Suprapubic skin (tissue), 4 donors: Measurements from ENCODE around the gene SNRNP40. TPM values are rescaled to one million over a fixed set of nuclear protein-coding genes. Genes with fewer than 3 reads are reported as not detected.

Source experiments
- DNase-seq, 2 donors: peaks; one replicate each; pipeline ENCODE4 v3.0.0-alpha.2; 2019; ENCODE audit warnings: low spot score in 2 of 2
- H3K27ac ChIP-seq: fragments of 200-600 bp; sonication (generic); one replicate; pipeline ENCODE4 v1.5.1; 2019
- H3K27me3 ChIP-seq: fragments of 200-600 bp; sonication (generic); one replicate; pipeline ENCODE4 v1.5.1; 2019
- H3K36me3 ChIP-seq: fragments of 200-600 bp; sonication (generic); one replicate; pipeline ENCODE4 v1.5.1; 2019
- H3K4me1 ChIP-seq: fragments of 200-600 bp; sonication (generic); one replicate; pipeline ENCODE4 v1.5.1; 2019
- H3K4me3 ChIP-seq: fragments of 200-600 bp; sonication (generic); one replicate; pipeline ENCODE4 v1.5.1; 2019; ENCODE audit warnings: mild to moderate bottlenecking
- H3K9me3 ChIP-seq: fragments of 200-600 bp; sonication (generic); one replicate; pipeline ENCODE4 v1.5.1; 2019
- CTCF ChIP-seq, 2 donors: fragments of 200-600 bp in 1 of 2; fragments of 450-650 bp in 1 of 2; sonication (generic) in 1 of 2; IDR thresholded peaks; one replicate each; pipeline ENCODE4 v1.5.1; 2016 to 2019; ENCODE audit warnings: antibody characterized with exemption in 2 of 2, mild to moderate bottlenecking in 1 of 2, moderate library complexity in 1 of 2
- EP300 ChIP-seq: sonication (generic); formaldehyde crosslinking; IDR thresholded peaks from one replicate; pipeline ENCODE4 v1.6.1; 2017; ENCODE audit warnings: antibody characterized with exemption
- POLR2A ChIP-seq, 2 donors: fragments of 450-650 bp; IDR thresholded peaks; one replicate each; pipeline ENCODE4 v1.6.1; 2017; ENCODE audit warnings: antibody characterized with exemption in 2 of 2, mild to moderate bottlenecking in 2 of 2, moderate library complexity in 2 of 2
- POLR2AphosphoS5 ChIP-seq, 3 donors: sonication (generic); formaldehyde crosslinking; IDR thresholded peaks; one replicate each; pipeline ENCODE4 v1.6.1; 2017; ENCODE audit warnings: antibody characterized with exemption in 3 of 3
- WGBS: methylation state at CpG from one replicate; pipeline ENCODE4 v1.1.5; 2018; 5-methylcytosine and 5-hydroxymethylcytosine counted together
- total RNA-seq, 4 donors: library from RNA; depleted of rRNA; stranded (reverse); fragments of >200 nt; gene quantifications; one replicate each; pipeline ENCODE4 v1.1.0, GENCODE V29; 2016

The SNRNP40 gene
- total RNA-seq, 4 donors from 2014 or later: 39.3 to 70.3 (median 56.0) TPM

GRCh38 chr1:31238986-31239613, 57.5 kb downstream of the SNRNP40 start:
- H3K27ac ChIP-seq: no peak overlapping the region
- no peak for DNase-seq
- H3K36me3 ChIP-seq: no peaks in the 10 kb centered on the region
- no peaks in the 10 kb centered on the region for H3K9me3 ChIP-seq
- H3K4me3 ChIP-seq: peak overlapping the region; percentile 48
- peaks cover 15% of the 10 kb centered on the region for H3K4me1 ChIP-seq
- TF ChIP-seq POLR2A (IDR thresholded peaks at IDR 0.05) (no peak), EP300 (no peak), POLR2AphosphoS5 (IDR thresholded peaks at IDR 0.05) (no peak), CTCF (IDR thresholded peaks at IDR 0.05) (no peak)
- peaks cover 62% of the 10 kb centered on the region for H3K27me3 ChIP-seq
- 2% methylated on average over 25 of the region's 56 CpGs for WGBS

GRCh38 chr1:31238612-31238985, 58.0 kb downstream of the SNRNP40 start:
- H3K27me3 ChIP-seq: peaks cover 62% of the 10 kb centered on the region

GRCh38 chr1:31234870-31235269, 61.7 kb downstream of the SNRNP40 start:
- Histone ChIP-seq H3K4me1 (peaks cover 12% of the 10 kb centered on the region), H3K4me3 (no peak overlapping the region), H3K27me3 (peaks cover 47% of the 10 kb centered on the region), H3K9me3 (no peaks in the 10 kb centered on the region), H3K27ac (no peak overlapping the region), H3K36me3 (no peaks in the 10 kb centered on the region)
- no peak for TF ChIP-seq POLR2A (IDR thresholded peaks at IDR 0.05)
- TF ChIP-seq CTCF (IDR thresholded peaks at IDR 0.05): no peak
- no peak for TF ChIP-seq POLR2AphosphoS5 (IDR thresholded peaks at IDR 0.05)
- TF ChIP-seq EP300: no peak
- no peak for DNase-seq
- 54% methylated on average over 4 of the region's 4 CpGs for WGBS

More at GRCh38 chr1:31238612-31238985, 58.0 kb downstream of the SNRNP40 start:
- WGBS: 31% methylated on average over 4 of the region's 4 CpGs
- H3K36me3 ChIP-seq: no peaks in the 10 kb centered on the region
- H3K27ac ChIP-seq: no peak overlapping the region
- TF ChIP-seq CTCF (IDR thresholded peaks at IDR 0.05) (no peak), POLR2AphosphoS5 (IDR thresholded peaks at IDR 0.05) (no peak), EP300 (no peak), POLR2A (IDR thresholded peaks at IDR 0.05) (no peak)
- no peak overlapping the region for H3K4me3 ChIP-seq
- DNase-seq: no peak
- H3K4me1 ChIP-seq: peaks cover 15% of the 10 kb centered on the region
- H3K9me3 ChIP-seq: no peaks in the 10 kb centered on the region

- WGBS: 80% methylated on average over 12 of the region's 12 CpGs
- no peaks in the 10 kb centered on the region for H3K9me3 ChIP-seq
- no peak for DNase-seq
- no peak overlapping the region for H3K4me3 ChIP-seq
- H3K27me3 ChIP-seq: peaks cover 40% of the 10 kb centered on the region
- no peak for TF ChIP-seq POLR2AphosphoS5 (IDR thresholded peaks at IDR 0.05)
- no peak for TF ChIP-seq CTCF (IDR thresholded peaks at IDR 0.05)
- no peak for TF ChIP-seq POLR2A (IDR thresholded peaks at IDR 0.05)
- TF ChIP-seq EP300: no peak
- peaks cover 6% of the 10 kb centered on the region for H3K4me1 ChIP-seq
- H3K27ac ChIP-seq: no peak overlapping the region
- no peaks in the 10 kb centered on the region for H3K36me3 ChIP-seq
Observed at GRCh38 chr1:31234123-31234708, 62.4 kb downstream of the SNRNP40 start.

- TF ChIP-seq CTCF (IDR thresholded peaks at IDR 0.05) (no peak), EP300 (no peak), POLR2A (IDR thresholded peaks at IDR 0.05) (no peak), POLR2AphosphoS5 (IDR thresholded peaks at IDR 0.05) (no peak)
- no peaks in the 10 kb centered on the region for H3K4me1 ChIP-seq
- no peak overlapping the region for H3K27ac ChIP-seq
- H3K36me3 ChIP-seq: no peaks in the 10 kb centered on the region
- H3K27me3 ChIP-seq: peaks cover 25% of the 10 kb centered on the region
- WGBS: 96% methylated on average over 2 of the region's 2 CpGs
- DNase-seq: no peak
- no peaks in the 10 kb centered on the region for H3K9me3 ChIP-seq
- no peak overlapping the region for H3K4me3 ChIP-seq
Observed at GRCh38 chr1:31232689-31233088, 63.9 kb downstream of the SNRNP40 start.
